Naive thymus-derived CD8-positive, alpha-beta T cell (primary cell): ENCODE data around the gene PDSS2. TPM values are rescaled to one million over a fixed set of nuclear protein-coding genes. Genes with fewer than 3 reads are reported as not detected.
"Not testable (repeated sequence)": the region's sequence is repeated elsewhere in the genome, so short reads cannot be mapped to it uniquely, and the experiment has no call there.

ENCODE experiments used
- ATAC-seq, 2 donors: fragments of 150-1000 bp; cut with Tn5 transposase in 1 of 2; sonication (Bioruptor Pico), chemical (Tn5 transposase) in 1 of 2; 1 replicate in 1 of 2; 2 replicates in 1 of 2; pipeline ENCODE4 v1.10.0; 2021; ENCODE audit warnings: mild to moderate bottlenecking in 2 of 2, moderate library complexity in 2 of 2
- POLR2A ChIA-PET: fragments of 350-600 bp; sonication (Branson Sonifier 250); formaldehyde crosslinking; loops from one replicate; lab custom pipeline; 2021; ENCODE audit warnings: antibody characterized with exemption; lab: Charles Lee
- DNase-seq, 10 donors: peaks; one replicate each; pipeline versions ENCODE4 v3.0.0 to v3.0.0-alpha.2; 2020 to 2022
- H3K27ac Mint-ChIP-seq, 10 donors: one replicate each; pipeline ENCODE4 v1.8.0; 2020 to 2022; ENCODE audit warnings: mild to moderate bottlenecking in 10 of 10, mixed read lengths in 10 of 10, moderate library complexity in 4 of 10, inconsistent platforms in 1 of 10
- H3K27me3 Mint-ChIP-seq, 5 donors: one replicate each; pipeline ENCODE4 v1.8.0; 2021 to 2022; ENCODE audit warnings: mixed read lengths in 5 of 5
- H3K36me3 Mint-ChIP-seq, 3 donors: one replicate each; pipeline ENCODE4 v1.8.0; 2020 to 2022; ENCODE audit warnings: mixed read lengths in 3 of 3, mild to moderate bottlenecking in 2 of 3, inconsistent platforms in 1 of 3
- H3K4me1 Mint-ChIP-seq, 4 donors: one replicate each; pipeline ENCODE4 v1.8.0; 2021 to 2022; ENCODE audit warnings: mixed read lengths in 4 of 4
- H3K4me3 Mint-ChIP-seq, 10 donors: one replicate each; pipeline ENCODE4 v1.8.0; 2020 to 2022; ENCODE audit warnings: mild to moderate bottlenecking in 10 of 10, mixed read lengths in 10 of 10, moderate library complexity in 6 of 10, inconsistent platforms in 1 of 10
- H3K9me3 Mint-ChIP-seq, 9 donors: one replicate each; pipeline ENCODE4 v1.8.0; 2020 to 2022; ENCODE audit warnings: mixed read lengths in 9 of 9, mild to moderate bottlenecking in 3 of 9, inconsistent platforms in 1 of 9, moderate library complexity in 1 of 9
- polyA plus RNA-seq, 3 donors: library from polyadenylated mRNA; unstranded; fragments of 300-500 nt; fragmentation: Illumina TruSeq; gene quantifications; one replicate each; pipeline ENCODE4 v1.2.3, GENCODE V29; 2021
- total RNA-seq, 8 experiments: library from RNA in 2 of 8; stranded (reverse) in 2 of 8; gene quantifications; one replicate each; pipeline ENCODE4 v1.2.3 and lab custom pipeline; 2021 to 2026

The PDSS2 gene
- total and polyA plus RNA-seq, 5 experiments from 2014 or later, result 11.1 to 16.6 (median 13.9) TPM

- POLR2A ChIA-PET, result no interaction called here
- no peaks in the 10 kb centered on the region for H3K27me3 Mint-ChIP-seq
- no peak overlapping the region for H3K4me3 Mint-ChIP-seq
- no peak for DNase-seq
- ATAC-seq, result no peak
- H3K4me1 Mint-ChIP-seq, result peaks cover 0 to 11% (median 5%) of the 10 kb centered on the region in 4 donors
- H3K27ac Mint-ChIP-seq, result no peak overlapping the region
- H3K36me3 Mint-ChIP-seq, result peaks cover 9 to 23% (median 17%) of the 10 kb centered on the region in 3 donors
- H3K9me3 Mint-ChIP-seq, result peaks cover 0 to 24% (median 3%) of the 10 kb centered on the region in 9 donors
Measured at GRCh38 chr6:107383705-107384104, 75.7 kb downstream of the PDSS2 start.

GRCh38 chr6:107374264-107374663 is 85.1 kb downstream of the PDSS2 start:
- no peaks in the 10 kb centered on the region for H3K27me3 Mint-ChIP-seq
- peaks cover 0 to 13% (median 4%) of the 10 kb centered on the region in 9 donors for H3K9me3 Mint-ChIP-seq
- H3K27ac Mint-ChIP-seq, result no peak overlapping the region

GRCh38 chr6:107369493-107369892 is 89.9 kb downstream of the PDSS2 start:
- Mint-ChIP-seq H3K27ac (peak overlapping the region in 1 of 10 donors; percentile 37), H3K27me3 (no peaks in the 10 kb centered on the region), H3K9me3 (peaks cover 0 to 3% (median 0%) of the 10 kb centered on the region in 9 donors), H3K4me3 (no peak overlapping the region), H3K4me1 (peaks cover 0 to 4% (median 1%) of the 10 kb centered on the region in 4 donors), H3K36me3 (peaks cover 0 to 11% (median 2%) of the 10 kb centered on the region in 3 donors)
- DNase-seq, result no peak
- POLR2A ChIA-PET, result no interaction called here
- no peak for ATAC-seq

More at GRCh38 chr6:107374264-107374663, 85.1 kb downstream of the PDSS2 start:
- no peak overlapping the region for H3K4me3 Mint-ChIP-seq
- peaks cover under 1 to 20% (median 3%) of the 10 kb centered on the region in 3 donors for H3K36me3 Mint-ChIP-seq
- POLR2A ChIA-PET, result no interaction called here
- peaks cover 0 to 4% (median 0%) of the 10 kb centered on the region in 4 donors for H3K4me1 Mint-ChIP-seq
- ATAC-seq (no peak), DNase-seq (no peak)

- Mint-ChIP-seq H3K9me3 (peaks cover 0 to 3% (median 0%) of the 10 kb centered on the region in 9 donors), H3K4me1 (peaks cover 0 to 4% (median 1%) of the 10 kb centered on the region in 4 donors), H3K36me3 (peaks cover 4 to 11% (median 6%) of the 10 kb centered on the region in 3 donors), H3K27me3 (no peaks in the 10 kb centered on the region), H3K27ac (no peak overlapping the region), H3K4me3 (no peak overlapping the region)
- no peak for ATAC-seq
- POLR2A ChIA-PET, result no interaction called here
- DNase-seq, result no peak
Measured at GRCh38 chr6:107368471-107368870, 90.9 kb downstream of the PDSS2 start.

GRCh38 chr6:107364173-107364572 is 95.2 kb downstream of the PDSS2 start:
- H3K36me3 Mint-ChIP-seq, result peaks cover 23 to 39% (median 35%) of the 10 kb centered on the region in 3 donors
- H3K4me1 Mint-ChIP-seq, H3K27ac Mint-ChIP-seq, POLR2A ChIA-PET, DNase-seq, ATAC-seq, H3K4me3 Mint-ChIP-seq, H3K27me3 Mint-ChIP-seq: not testable (repeated sequence)
- H3K9me3 Mint-ChIP-seq, result peaks cover 0 to 20% (median 11%) of the 10 kb centered on the region in 9 donors

- H3K4me3 Mint-ChIP-seq, result no peak overlapping the region
- peaks cover 0 to 20% (median 11%) of the 10 kb centered on the region in 9 donors for H3K9me3 Mint-ChIP-seq
- peaks cover 23 to 37% (median 35%) of the 10 kb centered on the region in 3 donors for H3K36me3 Mint-ChIP-seq
- DNase-seq (no peak), ATAC-seq (no peak)
- H3K27me3 Mint-ChIP-seq, result no peaks in the 10 kb centered on the region
- peaks cover 0 to 5% (median 0%) of the 10 kb centered on the region in 4 donors for H3K4me1 Mint-ChIP-seq
- peak overlapping the region in 1 of 10 donors; percentile 29 for H3K27ac Mint-ChIP-seq
- POLR2A ChIA-PET, result no interaction called here
Measured at GRCh38 chr6:107361753-107362604, 97.4 kb downstream of the PDSS2 start.

- H3K4me3 Mint-ChIP-seq, result no peak overlapping the region
- no peak overlapping the region for H3K27ac Mint-ChIP-seq
- POLR2A ChIA-PET, result no interaction called here
Measured at GRCh38 chr6:107360476-107360875, 98.9 kb downstream of the PDSS2 start.

GRCh38 chr6:107357842-107358241 is 101.5 kb downstream of the PDSS2 start:
- Mint-ChIP-seq H3K4me3 (no peak overlapping the region), H3K27me3 (no peaks in the 10 kb centered on the region), H3K9me3 (peaks cover 0 to 11% (median 6%) of the 10 kb centered on the region in 9 donors), H3K4me1 (peaks cover 0 to 3% (median 1%) of the 10 kb centered on the region in 4 donors), H3K27ac (no peak overlapping the region), H3K36me3 (peaks cover 13 to 26% (median 19%) of the 10 kb centered on the region in 3 donors)
- POLR2A ChIA-PET, result no interaction called here
- ATAC-seq, result no peak
- no peak for DNase-seq

More at GRCh38 chr6:107360476-107360875, 98.9 kb downstream of the PDSS2 start:
- no peaks in the 10 kb centered on the region for H3K27me3 Mint-ChIP-seq
- H3K36me3 Mint-ChIP-seq, result peaks cover 23 to 37% (median 34%) of the 10 kb centered on the region in 3 donors
- ATAC-seq (no peak), DNase-seq (no peak)
- peaks cover 0 to 2% (median 0%) of the 10 kb centered on the region in 4 donors for H3K4me1 Mint-ChIP-seq
- peaks cover 0 to 20% (median 11%) of the 10 kb centered on the region in 9 donors for H3K9me3 Mint-ChIP-seq

- Mint-ChIP-seq H3K9me3 (peaks cover 0 to 3% (median 0%) of the 10 kb centered on the region in 9 donors), H3K4me3 (no peak overlapping the region), H3K27ac (no peak overlapping the region), H3K36me3 (peaks cover 4 to 20% (median 11%) of the 10 kb centered on the region in 3 donors), H3K27me3 (no peaks in the 10 kb centered on the region), H3K4me1 (peaks cover 0 to 3% (median 1%) of the 10 kb centered on the region in 4 donors)
- DNase-seq, result no peak
- POLR2A ChIA-PET, result no interaction called here
- ATAC-seq, result no peak
Measured at GRCh38 chr6:107357031-107357430, 102.3 kb downstream of the PDSS2 start.

GRCh38 chr6:107355659-107356058 is 103.7 kb downstream of the PDSS2 start:
- no peak for ATAC-seq
- H3K27me3 Mint-ChIP-seq, result no peaks in the 10 kb centered on the region
- POLR2A ChIA-PET, result interaction anchor here (0.5 kb wide), 1 partner anchor 8 kb away, joined by 3 read pairs; no protein-coding TSS in a partner anchor
- H3K9me3 Mint-ChIP-seq, result no peaks in the 10 kb centered on the region
- H3K36me3 Mint-ChIP-seq, result peaks cover 0 to 12% (median 3%) of the 10 kb centered on the region in 3 donors
- H3K4me1 Mint-ChIP-seq, result peaks cover 0 to 3% (median 0%) of the 10 kb centered on the region in 4 donors
- DNase-seq, result no peak
- H3K27ac Mint-ChIP-seq, result no peak overlapping the region
- H3K4me3 Mint-ChIP-seq, result no peak overlapping the region

GRCh38 chr6:107354451-107354850 is 104.9 kb downstream of the PDSS2 start:
- Mint-ChIP-seq H3K27ac (no peak overlapping the region), H3K4me3 (no peak overlapping the region), H3K4me1 (peaks cover 0 to 3% (median 0%) of the 10 kb centered on the region in 4 donors), H3K27me3 (no peaks in the 10 kb centered on the region), H3K9me3 (no peaks in the 10 kb centered on the region), H3K36me3 (peaks cover 0 to 7% (median 2%) of the 10 kb centered on the region in 3 donors)
- POLR2A ChIA-PET, result no interaction called here
- ATAC-seq, result no peak
- DNase-seq, result no peak

GRCh38 chr6:107353773-107354382 is 105.5 kb downstream of the PDSS2 start:
- Mint-ChIP-seq H3K27ac (no peak overlapping the region), H3K4me1 (peaks cover 0 to 3% (median 0%) of the 10 kb centered on the region in 4 donors), H3K4me3 (no peak overlapping the region), H3K9me3 (no peaks in the 10 kb centered on the region), H3K27me3 (no peaks in the 10 kb centered on the region), H3K36me3 (peaks cover 0 to 7% (median 0%) of the 10 kb centered on the region in 3 donors)
- ATAC-seq (no peak), DNase-seq (no peak)
- POLR2A ChIA-PET, result no interaction called here
